HG03571 (cell line): ENCODE data around the gene UBLCP1.
"Not testable (repeated sequence)": the region's sequence is repeated elsewhere in the genome, so short reads cannot be mapped to it uniquely, and the experiment has no call there.

Experiments used
- ATAC-seq: cut with Tn5 transposase; IDR thresholded peaks from one replicate; pipeline ENCODE4 v1.9.1; 2021; ENCODE audit not compliant: unreplicated experiment

UBLCP1 gene

DNA sequence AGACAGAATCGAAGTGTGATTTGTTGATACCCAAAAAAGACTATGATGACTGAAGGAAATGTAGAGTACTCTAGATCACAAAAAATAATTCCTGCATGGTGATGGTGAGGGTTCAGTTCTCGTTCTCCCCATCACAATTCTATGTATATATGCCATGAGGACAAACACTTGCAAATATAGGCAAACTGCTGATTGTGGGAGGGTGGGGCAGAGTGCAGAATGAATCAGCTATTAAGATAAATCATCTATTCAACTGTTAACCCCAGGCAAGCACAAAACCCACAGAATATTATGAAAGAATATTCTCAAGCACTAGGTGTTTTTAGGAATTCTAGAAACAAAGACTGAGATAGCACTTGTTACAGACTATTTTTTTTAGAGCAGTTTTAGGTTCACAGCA, 13.9 kb upstream of the UBLCP1 start:
- no peak for ATAC-seq

DNA sequence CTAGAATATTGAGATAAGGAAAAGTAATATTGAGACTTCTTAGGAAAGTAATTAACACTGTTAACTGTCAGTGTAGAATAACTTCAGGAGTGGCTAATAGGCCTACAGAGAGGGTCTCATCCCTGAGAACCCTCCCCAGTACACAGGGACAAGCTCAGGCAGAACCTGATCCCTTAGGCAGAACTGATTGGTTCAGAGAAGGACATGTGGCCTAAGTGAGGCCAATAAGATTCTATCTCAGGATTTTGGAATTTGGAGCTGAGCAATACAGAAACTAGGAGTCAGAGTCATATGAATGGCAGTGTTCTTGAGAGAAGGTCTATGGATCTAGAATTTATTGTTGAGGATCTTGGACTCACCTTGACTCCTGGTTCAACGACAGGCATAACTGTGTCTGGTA, 10.9 kb upstream of the UBLCP1 start:
- ATAC-seq: no peak

DNA sequence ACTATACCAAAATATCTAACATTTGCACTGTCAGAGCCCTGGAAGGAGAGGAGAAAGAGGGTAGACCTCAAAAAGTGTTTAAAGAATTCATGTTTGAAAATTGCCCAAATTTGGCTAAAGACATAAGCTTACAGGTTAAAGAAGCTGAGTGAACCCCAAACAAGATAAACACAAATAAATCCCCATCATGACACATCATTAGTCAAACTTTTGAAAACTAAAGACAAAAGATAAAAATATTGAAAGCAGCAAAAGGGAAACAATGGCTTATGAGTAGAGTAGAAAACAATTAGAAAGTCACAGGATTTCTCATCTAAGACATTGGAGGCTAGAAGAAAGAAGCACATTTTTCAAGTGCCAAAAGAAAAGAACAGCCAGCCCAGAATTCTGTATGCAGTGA, 6.1 kb upstream of the UBLCP1 start:
- no peak for ATAC-seq

DNA sequence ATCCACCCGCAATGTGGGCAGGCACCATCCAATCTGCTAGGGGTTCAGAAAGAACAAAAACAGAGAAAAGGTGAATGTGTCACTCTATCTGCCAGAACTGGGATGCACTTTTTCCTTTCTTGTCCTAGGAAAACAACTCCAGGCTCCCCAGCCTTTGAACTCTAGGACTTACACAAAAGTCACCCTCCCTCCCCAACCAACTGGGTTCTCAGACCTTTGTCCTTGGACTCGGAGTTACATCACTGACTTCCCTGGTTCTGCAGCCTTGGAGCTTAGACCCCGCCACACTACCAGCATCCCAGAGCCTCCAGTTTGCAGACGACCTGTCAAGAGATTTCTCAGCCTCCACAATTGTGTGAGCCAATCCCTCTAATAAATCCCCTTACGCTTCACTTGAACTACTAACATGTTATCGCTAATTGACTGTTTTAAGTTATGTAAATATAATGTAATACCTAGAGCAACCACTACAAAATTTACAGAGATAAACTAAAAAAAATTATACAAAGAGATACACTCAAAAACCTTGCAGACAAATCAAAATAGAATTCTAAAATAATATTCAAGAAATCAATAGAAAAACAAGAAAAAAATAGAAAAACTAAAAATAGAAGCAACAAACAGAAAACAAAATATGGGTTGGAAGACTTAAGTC, 5.3 kb upstream of the UBLCP1 start:
- ATAC-seq: no peak

DNA sequence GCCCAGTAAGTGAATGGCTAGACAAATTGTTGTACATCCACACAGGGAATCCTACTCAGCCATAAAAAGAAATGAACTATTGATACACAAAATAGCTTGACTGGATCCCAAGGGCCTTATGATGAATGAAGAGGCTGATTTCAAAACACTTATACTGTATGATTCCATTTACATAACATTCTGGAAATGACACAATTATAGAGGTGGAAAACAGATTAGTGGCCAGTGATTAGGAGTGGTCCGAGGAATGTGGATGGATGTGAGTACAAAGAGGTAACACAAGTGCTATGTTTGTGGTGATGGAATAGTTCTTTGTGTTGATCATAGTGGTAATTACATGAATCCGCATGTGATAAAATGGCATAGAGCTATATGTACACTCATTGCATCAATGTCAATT, 4.7 kb upstream of the UBLCP1 start:
- ATAC-seq: no peak

DNA sequence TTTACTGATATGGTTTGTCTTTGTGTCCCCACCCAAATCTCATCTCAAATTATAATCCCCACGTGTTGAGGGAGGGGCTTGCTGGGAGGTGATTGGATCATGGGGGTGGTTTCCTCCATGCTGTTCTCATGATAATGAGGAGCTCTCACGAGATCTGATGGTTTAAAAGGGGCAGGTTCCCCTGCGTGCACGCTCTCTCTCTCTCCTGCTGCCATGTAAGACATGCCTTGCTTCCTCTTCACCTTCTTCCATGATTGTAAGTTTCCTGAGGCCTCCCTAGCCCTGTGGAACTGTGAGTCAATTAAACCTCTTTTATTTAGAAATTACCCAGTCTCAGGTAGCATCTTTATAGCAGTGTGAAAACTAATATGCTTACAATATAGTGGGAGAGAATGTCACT, 2.9 kb upstream of the UBLCP1 start:
- ATAC-seq: not testable (repeated sequence)

DNA sequence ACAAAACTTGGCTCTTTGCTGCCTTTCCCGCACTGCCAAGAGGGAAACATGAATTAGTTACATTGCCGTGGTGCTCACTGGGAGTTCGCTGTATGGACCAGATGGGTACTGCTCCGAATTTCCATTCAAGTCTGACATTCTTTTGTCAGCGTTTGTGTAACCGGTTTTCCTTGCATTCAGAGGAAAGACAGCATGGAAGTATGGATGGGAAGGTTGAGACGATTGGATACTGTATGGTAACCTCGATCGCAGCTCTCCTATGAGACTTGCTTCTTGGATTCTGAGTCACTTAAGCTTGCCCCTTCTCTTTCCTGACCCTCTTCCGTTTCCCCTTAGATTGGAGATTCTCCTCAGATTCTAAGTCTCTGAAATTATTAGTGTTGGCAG, 625 bp upstream of the UBLCP1 start:
- ATAC-seq: peak; percentile 1

DNA sequence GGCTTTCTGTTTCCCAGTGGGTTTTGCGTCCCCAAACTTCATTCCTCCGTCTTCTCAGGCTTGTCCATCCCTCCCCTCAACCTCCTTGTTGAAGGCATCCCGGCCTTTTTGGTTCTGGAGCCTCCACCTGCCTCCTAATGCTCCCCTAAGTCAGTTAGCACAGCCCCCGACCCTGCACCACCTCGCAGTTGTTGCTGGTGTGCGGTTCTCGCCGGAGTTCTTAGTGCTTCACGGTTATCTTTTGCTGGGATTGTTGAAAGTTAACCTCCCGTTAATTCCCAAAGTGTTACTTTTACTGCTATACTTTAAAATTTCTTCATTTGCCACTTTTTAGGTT, 447 bp downstream of the UBLCP1 start:
- peak; percentile 8 for ATAC-seq

DNA sequence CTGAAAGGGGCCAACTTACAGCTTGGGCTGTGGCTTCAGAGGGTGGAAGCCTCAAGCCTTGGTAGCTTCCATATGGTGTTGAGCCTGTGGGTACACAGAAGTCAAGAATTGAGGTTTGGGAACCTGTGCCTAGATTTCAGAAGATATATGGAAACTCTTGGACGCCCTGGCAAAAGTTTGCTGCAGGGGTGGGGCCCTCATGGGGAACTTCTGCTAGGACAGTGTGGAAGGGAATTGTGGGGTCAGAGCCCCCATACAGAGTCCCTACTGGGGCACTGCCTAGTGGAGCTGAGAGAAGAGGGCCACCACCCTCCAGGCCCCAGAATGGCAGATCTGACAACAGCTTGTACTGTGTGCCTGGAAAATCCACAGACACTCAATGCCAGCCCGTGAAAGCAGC, 3.7 kb downstream of the UBLCP1 start:
- not testable (repeated sequence) for ATAC-seq

DNA sequence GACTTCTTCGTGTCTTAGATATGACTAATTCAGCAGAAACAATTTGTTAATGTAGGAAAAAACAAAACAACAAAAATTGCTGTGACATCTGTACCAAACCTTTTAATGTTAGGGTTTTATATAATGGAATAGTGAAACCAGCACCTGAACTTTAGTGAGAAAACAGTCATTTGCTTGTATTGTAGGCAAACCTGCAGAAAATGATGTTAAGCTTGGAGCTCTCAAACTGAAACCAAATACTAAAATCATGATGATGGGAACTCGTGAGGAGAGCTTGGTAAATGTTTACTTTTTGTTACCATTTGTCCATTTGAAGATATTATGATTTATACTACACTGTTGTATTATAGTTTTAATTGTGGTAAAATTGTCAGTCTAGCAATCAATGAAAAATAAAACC, 6.6 kb downstream of the UBLCP1 start:
- ATAC-seq: no peak

DNA sequence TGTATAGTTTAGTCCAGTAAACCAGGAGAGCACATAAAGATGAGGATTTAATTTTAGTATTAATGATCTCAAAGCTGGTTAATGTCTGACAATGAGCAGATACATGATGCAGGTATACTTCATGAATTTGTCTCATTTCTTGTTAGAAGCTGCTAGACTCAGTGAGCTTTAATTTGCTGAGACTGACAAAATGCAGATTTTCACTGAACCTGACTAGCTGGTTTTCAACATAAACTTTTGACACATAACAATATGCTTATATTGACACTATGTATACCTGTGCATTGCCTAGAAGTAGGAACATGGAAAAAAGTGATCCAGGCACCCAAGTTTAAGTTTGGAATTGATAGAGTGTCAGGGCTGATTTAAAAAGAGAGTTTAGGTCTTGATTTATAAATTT, 10.8 kb downstream of the UBLCP1 start:
- no peak for ATAC-seq

DNA sequence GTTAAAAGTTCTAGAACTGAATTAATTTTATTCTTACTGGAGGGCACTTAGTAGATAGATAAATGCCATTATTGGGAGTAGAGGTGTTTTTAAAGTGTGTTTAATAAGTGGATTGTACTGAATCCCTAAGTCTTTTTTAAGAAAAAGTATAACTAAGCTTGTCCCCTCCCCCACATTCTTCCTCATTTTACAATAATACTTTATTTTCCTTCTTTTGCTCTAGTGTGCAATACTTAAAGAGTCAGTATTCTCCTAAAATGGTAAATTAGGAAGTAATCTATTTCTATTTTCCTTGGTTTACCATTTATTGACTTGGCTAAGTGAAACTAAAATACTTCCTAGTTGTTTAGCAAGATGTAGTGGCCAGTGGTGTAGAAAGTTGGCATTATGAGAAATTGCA, 11.6 kb downstream of the UBLCP1 start:
- no peak for ATAC-seq

DNA sequence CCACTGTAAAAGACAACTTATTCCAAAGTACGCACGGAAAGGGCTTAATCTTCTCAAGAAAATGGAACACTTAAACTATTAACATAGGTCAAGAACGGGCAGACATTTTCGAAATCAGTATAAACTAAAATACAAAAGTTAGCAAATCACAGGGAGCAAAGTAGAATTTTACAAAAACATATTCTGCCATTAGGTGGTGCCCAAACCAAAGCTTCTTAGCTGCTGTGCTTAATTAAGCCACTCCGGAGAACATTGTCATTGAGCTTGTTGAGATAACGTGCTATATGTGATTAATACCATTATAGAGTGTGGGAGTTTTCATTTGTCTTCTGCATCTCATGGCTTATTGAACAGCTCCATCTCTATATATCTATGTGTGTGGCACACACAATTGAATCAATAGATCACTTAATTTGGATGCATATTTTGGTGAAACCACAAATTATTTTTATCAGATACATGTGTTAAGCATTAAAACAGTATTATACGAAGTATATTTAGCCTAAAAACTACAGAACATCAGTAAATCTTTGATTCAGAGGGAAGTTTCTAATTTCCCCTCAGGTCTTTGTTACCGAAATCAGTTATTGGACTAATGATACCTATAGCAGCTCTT, 23.4 kb downstream of the UBLCP1 start:
- ATAC-seq: no peak

DNA sequence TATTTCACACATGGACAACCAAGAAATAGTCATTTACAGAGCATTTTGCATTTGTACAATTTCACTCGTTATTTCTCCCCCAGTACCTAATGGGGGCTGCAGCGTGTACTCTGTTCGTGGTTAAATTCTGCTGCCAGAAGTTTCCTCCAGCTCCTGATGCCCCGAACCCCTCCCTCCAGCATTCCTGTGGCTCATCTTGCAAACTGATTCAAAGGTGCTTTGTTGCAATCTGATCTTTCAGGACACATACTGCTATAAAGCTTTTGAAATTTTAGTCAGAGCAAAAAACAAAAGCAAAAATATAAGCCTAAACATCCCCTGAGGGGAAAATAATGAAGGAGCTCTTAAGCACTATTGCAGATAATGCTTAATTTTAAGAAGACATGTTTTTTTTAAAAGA, 27.7 kb downstream of the UBLCP1 start:
- no peak for ATAC-seq

DNA sequence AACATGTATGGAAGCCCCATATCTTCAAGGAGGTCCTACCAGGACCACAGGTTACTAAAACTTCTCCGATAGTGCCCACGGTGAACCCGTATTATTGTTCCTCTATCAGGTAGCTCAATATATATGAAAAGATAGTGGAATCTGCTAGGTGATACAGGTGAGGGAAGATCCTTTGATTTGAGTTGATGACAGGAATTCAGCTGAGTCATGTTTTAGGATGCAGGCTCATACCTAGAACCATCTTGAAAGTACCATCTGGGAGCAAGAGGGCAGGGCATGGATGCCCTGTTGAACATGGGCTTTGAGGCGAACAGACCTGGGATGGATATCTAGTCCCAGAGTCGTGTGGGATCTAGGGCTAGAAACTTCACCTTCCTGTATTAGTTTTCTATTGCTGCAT, 31.8 kb downstream of the UBLCP1 start:
- no peak for ATAC-seq

DNA sequence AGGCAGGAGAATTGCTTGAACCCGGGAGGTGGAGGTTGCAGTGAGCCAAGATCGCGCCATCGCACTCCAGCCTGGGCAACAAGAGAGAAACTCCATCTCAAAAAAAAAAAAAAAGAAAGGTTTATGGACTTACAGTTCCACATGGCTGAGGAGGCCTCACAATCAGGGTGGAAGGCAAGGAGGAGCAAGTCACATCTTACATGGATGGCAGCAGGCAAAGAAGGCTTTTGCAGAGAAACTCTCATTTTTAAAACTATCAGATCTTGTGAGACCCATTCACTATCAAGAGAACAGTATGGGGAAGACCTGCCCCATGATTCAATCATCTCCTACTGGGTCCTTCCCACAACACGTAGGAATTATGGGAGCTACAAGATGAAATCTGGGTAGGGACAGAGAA, 34.2 kb downstream of the UBLCP1 start:
- not testable (repeated sequence) for ATAC-seq

DNA sequence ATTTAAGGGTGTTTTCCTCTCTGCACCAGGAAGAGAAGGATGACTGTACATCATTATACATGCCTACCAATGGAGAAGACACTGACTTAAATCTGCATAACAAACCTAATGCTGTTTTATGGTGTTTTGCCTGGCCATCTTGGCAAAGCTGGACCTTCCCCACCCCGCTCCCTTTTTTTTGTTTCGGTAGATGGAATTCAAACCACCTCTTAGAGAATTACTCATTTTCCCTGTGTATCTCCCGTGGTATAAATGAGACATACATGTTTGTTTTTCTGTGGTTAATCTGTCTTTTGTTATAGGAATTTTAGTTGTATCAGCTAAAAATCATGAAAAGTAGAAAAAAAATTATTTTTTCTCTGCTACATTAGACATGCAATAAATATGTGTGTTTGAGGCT, 38.4 kb downstream of the UBLCP1 start:
- ATAC-seq: no peak

DNA sequence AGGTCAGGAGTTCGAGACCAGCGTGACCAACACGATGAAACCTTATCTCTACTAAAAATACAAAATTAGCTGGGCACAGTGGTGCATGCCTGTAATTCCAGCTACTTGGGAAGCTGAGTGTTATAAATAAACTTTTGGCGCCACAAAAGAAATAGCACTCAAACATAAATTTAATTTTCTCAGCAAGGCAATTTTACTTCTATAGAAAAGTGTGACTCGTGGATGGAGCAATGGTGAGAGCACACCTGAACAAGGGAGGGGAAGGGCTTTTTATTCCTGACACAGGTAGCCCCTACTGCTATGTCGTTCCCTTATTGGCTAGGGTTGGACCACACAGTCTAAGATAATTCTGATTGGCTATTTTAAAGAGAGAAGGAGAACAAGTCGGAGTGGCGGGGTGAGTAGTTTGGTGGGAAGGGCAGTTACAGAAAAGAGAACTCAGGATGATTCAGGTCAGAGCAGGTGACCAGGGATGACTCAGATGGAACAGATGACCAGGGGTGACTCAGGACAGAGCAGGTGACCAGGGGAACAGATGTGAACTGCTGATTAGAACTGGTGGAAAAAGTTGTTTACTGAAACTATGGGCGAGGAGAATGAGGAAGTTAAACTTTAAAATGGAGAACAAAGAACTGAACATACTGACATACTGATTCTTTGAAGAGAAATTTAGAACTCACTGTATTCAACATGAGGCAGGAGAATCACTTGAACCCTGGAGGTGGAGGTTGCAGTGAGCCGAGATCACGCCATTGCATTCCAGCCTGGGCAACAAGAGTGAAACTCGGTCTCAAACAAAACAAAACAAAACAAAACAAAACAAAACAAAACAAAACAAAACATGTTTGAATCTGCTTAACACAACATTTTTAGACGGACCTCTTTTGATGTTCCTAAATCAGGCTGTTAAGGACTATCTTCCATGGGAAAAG, 39.1 kb downstream of the UBLCP1 start:
- not testable (repeated sequence) for ATAC-seq

DNA sequence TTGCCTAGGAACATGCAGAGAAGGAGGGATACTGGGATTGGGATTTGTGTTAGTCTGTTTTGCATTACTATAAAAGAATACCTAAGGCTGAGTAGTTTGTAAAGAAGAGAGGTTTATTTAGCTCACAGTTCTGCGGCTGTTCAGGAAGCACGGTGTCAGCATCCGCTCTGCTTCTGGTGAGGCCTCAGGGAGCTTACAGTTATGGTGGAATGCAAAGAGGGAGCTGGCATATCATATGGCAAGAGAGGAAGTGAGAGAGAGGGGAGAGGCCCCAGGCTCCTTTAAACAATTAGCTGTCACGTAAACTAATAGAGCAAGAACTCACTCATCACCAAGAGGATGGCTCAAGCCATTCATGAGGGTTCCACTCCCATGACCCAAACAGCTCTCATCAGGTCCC, 40.2 kb downstream of the UBLCP1 start:
- no peak for ATAC-seq

DNA sequence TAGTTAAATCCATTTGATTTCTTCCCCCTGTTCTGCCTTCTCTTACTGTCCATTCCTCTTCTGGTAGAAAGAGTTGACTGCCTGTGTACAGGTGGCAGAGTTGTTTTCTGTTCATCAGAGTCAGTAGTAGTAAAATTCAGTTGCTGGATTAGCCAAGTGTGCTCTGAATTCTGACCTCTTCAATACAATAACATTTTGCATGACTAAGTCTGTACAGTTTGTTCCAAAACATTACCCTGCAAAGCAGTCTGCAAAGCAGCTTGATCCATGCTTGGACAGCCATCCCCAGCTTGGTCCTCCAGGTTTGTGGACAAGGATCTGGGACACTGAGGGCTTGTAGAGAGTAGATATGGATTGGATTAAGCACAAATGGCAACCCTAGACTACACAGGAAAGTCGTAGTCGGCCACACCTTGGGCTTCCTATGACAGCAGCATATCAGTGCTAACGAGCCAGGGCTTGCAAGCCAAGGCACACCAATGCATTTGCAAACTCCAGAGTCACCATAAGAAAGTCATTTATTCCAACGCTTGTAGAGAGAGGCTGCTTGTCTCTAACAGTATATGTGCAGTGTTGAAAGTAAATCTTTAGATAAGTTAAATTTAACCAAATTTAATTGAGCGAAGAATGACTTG, 42.0 kb downstream of the UBLCP1 start:
- ATAC-seq: no peak

DNA sequence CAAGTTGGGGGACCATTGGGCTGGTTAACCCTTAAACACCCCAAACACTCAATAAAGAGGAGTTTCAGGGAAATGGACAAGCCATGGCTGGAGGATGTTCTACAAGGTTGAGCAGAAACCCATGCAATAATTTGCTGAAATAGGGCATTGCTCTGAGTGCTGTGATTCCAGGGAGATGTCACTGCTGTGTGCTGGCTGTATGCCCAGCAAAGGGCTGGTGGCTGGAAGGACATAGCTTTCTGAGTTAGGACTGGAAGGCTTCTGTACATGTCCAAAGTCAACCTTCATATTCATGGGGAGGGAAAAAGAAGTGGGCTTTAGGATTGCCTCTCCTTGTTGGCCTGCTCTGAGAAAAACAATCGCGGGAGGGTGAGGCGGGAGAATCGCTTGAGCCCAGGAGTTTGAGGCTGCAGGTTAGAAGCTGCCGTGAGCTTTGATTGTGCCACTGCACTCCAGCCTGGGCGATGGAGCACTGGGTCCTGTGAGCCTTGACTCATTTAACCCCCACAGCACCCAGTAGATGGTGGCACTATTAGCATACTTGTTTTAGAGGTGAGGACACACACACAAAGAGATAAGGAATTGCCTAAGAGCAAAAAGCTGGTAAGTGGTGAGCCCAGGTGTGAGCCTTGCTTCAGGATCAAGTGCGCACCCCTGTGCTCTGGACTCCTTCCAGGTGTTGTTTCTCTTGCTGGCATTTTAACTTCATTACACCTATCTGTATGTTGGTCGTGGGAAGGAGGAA, 46.8 kb downstream of the UBLCP1 start:
- no peak for ATAC-seq
